ENCODE measurements around the gene SEPTIN12. TPM values are rescaled to one million over a fixed set of nuclear protein-coding genes. Genes with fewer than 3 reads are reported as not detected.
"Not testable (repeated sequence)": the region's sequence is repeated elsewhere in the genome, so short reads cannot be mapped to it uniquely, and the experiment has no call there.

The SEPTIN12 gene
- total RNA-seq, 2 experiments from 2014 or later = not detected

- DNase-seq = no peak
- CTCF ChIA-PET = no interaction called here
- H3K27ac Mint-ChIP-seq = no peak overlapping the region
- peaks cover 5% of the 10 kb centered on the region for H3K36me3 Mint-ChIP-seq (ENCODE audit: low read depth)
- POLR2A ChIA-PET = interaction anchor here (0.7 kb wide), 1 partner anchor 210 kb away, joined by 4 read pairs; no protein-coding TSS in a partner anchor
- no peak for ATAC-seq
- H3K4me3 Mint-ChIP-seq = no peak overlapping the region
- H3K27me3 Mint-ChIP-seq = no peaks in the 10 kb centered on the region
- no peaks in the 10 kb centered on the region for H3K9me3 Mint-ChIP-seq (ENCODE audit: low read depth)
- intact Hi-C loops (cut with DNase I, micrococcal nuclease) = no loop called here
- no peaks in the 10 kb centered on the region for H3K4me1 Mint-ChIP-seq
Observed at GRCh38 chr16:4748682-4749411, 39.3 kb downstream of the SEPTIN12 start.

- POLR2A ChIA-PET = interaction anchor here (0.7 kb wide), 1 partner anchor 209 kb away, joined by 4 read pairs; no protein-coding TSS in a partner anchor
- H3K9me3 Mint-ChIP-seq (ENCODE audit: low read depth) = no peaks in the 10 kb centered on the region
- CTCF ChIA-PET = no interaction called here
- ATAC-seq (no peak), DNase-seq (no peak)
- H3K27me3 Mint-ChIP-seq = no peaks in the 10 kb centered on the region
- H3K36me3 Mint-ChIP-seq (ENCODE audit: low read depth) = peaks cover 5% of the 10 kb centered on the region
- peak overlapping the region; percentile 13 for H3K27ac Mint-ChIP-seq
- intact Hi-C loops (cut with DNase I, micrococcal nuclease) = no loop called here
- H3K4me1 Mint-ChIP-seq = peaks cover 6% of the 10 kb centered on the region
- no peak overlapping the region for H3K4me3 Mint-ChIP-seq
Observed at GRCh38 chr16:4747906-4748681, 40.1 kb downstream of the SEPTIN12 start.

- Mint-ChIP-seq H3K9me3 (ENCODE audit: low read depth) (no peaks in the 10 kb centered on the region), H3K4me3 (no peak overlapping the region), H3K27me3 (no peaks in the 10 kb centered on the region), H3K27ac (no peak overlapping the region), H3K4me1 (peaks cover 6% of the 10 kb centered on the region), H3K36me3 (ENCODE audit: low read depth) (peaks cover 5% of the 10 kb centered on the region)
- POLR2A ChIA-PET = interaction anchor here (0.5 kb wide), 1 partner anchor 180 kb away, joined by 4 read pairs; no protein-coding TSS in a partner anchor
- CTCF ChIA-PET = no interaction called here
- intact Hi-C loops (cut with DNase I, micrococcal nuclease) = no loop called here
- ATAC-seq (no peak), DNase-seq (no peak)
Observed at GRCh38 chr16:4746991-4747574, 41.1 kb downstream of the SEPTIN12 start.

- H3K27ac Mint-ChIP-seq = no peak overlapping the region
- POLR2A ChIA-PET = no interaction called here
Observed at GRCh38 chr16:4746215-4746614, 41.9 kb downstream of the SEPTIN12 start.

GRCh38 chr16:4745274-4745569, 42.9 kb downstream of the SEPTIN12 start:
- no peak overlapping the region for H3K4me3 Mint-ChIP-seq
- intact Hi-C loops (cut with DNase I, micrococcal nuclease) = no loop called here
- H3K27ac Mint-ChIP-seq = no peak overlapping the region
- H3K9me3 Mint-ChIP-seq (ENCODE audit: low read depth) = no peaks in the 10 kb centered on the region
- DNase-seq (no peak), ATAC-seq (no peak)
- H3K4me1 Mint-ChIP-seq = peaks cover 6% of the 10 kb centered on the region
- H3K27me3 Mint-ChIP-seq = no peaks in the 10 kb centered on the region
- no peaks in the 10 kb centered on the region for H3K36me3 Mint-ChIP-seq (ENCODE audit: low read depth)
- POLR2A ChIA-PET = no interaction called here
- CTCF ChIA-PET = no interaction called here

More at GRCh38 chr16:4746215-4746614, 41.9 kb downstream of the SEPTIN12 start:
- CTCF ChIA-PET = no interaction called here
- Mint-ChIP-seq H3K36me3 (ENCODE audit: low read depth) (peaks cover 2% of the 10 kb centered on the region), H3K4me1 (peaks cover 6% of the 10 kb centered on the region), H3K9me3 (ENCODE audit: low read depth) (no peaks in the 10 kb centered on the region), H3K27me3 (no peaks in the 10 kb centered on the region), H3K4me3 (no peak overlapping the region)
- intact Hi-C loops (cut with DNase I, micrococcal nuclease) = no loop called here
- DNase-seq (no peak), ATAC-seq (no peak)

- H3K36me3 Mint-ChIP-seq (ENCODE audit: low read depth) = no peaks in the 10 kb centered on the region
- intact Hi-C loops (cut with DNase I, micrococcal nuclease) = no loop called here
- no peaks in the 10 kb centered on the region for H3K27me3 Mint-ChIP-seq
Observed at GRCh38 chr16:4744555-4745273, 43.4 kb downstream of the SEPTIN12 start.

GRCh38 chr16:4743226-4743878, 44.8 kb downstream of the SEPTIN12 start:
- intact Hi-C loops (cut with DNase I, micrococcal nuclease) = no loop called here
- no peak overlapping the region for H3K4me3 Mint-ChIP-seq
- no peaks in the 10 kb centered on the region for H3K9me3 Mint-ChIP-seq (ENCODE audit: low read depth)
- H3K27me3 Mint-ChIP-seq = no peaks in the 10 kb centered on the region
- H3K36me3 Mint-ChIP-seq (ENCODE audit: low read depth) = no peaks in the 10 kb centered on the region
- peaks cover 6% of the 10 kb centered on the region for H3K4me1 Mint-ChIP-seq
- H3K27ac Mint-ChIP-seq = peak overlapping the region; percentile 47
- ChIA-PET CTCF (no interaction called here), POLR2A (no interaction called here)
- ATAC-seq = peak; percentile 16
- DNase-seq = no peak

More at GRCh38 chr16:4744555-4745273, 43.4 kb downstream of the SEPTIN12 start:
- Mint-ChIP-seq H3K9me3 (ENCODE audit: low read depth) (no peaks in the 10 kb centered on the region), H3K4me3 (no peak overlapping the region), H3K4me1 (peaks cover 6% of the 10 kb centered on the region), H3K27ac (no peak overlapping the region)
- ATAC-seq = no peak
- CTCF ChIA-PET = no interaction called here
- POLR2A ChIA-PET = no interaction called here
- DNase-seq = no peak

- H3K9me3 Mint-ChIP-seq (ENCODE audit: low read depth); H3K27me3 Mint-ChIP-seq; CTCF ChIA-PET; H3K4me3 Mint-ChIP-seq; ATAC-seq; DNase-seq; POLR2A ChIA-PET; H3K36me3 Mint-ChIP-seq (ENCODE audit: low read depth); intact Hi-C loops (cut with DNase I, micrococcal nuclease); H3K27ac Mint-ChIP-seq: not testable (repeated sequence)
- peaks cover 11% of the 10 kb centered on the region for H3K4me1 Mint-ChIP-seq
Observed at GRCh38 chr16:4738370-4738769, 49.8 kb downstream of the SEPTIN12 start.

- no peak for ATAC-seq
- H3K27me3 Mint-ChIP-seq = no peaks in the 10 kb centered on the region
- no peak for DNase-seq
- intact Hi-C loops (cut with DNase I, micrococcal nuclease) = no loop called here
- H3K4me3 Mint-ChIP-seq = no peak overlapping the region
- H3K4me1 Mint-ChIP-seq = peaks cover 13% of the 10 kb centered on the region
- no peaks in the 10 kb centered on the region for H3K36me3 Mint-ChIP-seq (ENCODE audit: low read depth)
- POLR2A ChIA-PET = no interaction called here
- H3K9me3 Mint-ChIP-seq (ENCODE audit: low read depth) = no peaks in the 10 kb centered on the region
- CTCF ChIA-PET = interaction anchor here (0.6 kb wide), 1 partner anchor 152 kb away, joined by 3 read pairs; no protein-coding TSS in a partner anchor
- no peak overlapping the region for H3K27ac Mint-ChIP-seq
Observed at GRCh38 chr16:4737545-4737944, 50.6 kb downstream of the SEPTIN12 start.

GRCh38 chr16:4736546-4736945, 51.6 kb downstream of the SEPTIN12 start:
- CTCF ChIA-PET = interaction anchor here (0.6 kb wide), 1 partner anchor 104 kb away, joined by 3 read pairs; no protein-coding TSS in a partner anchor
- intact Hi-C loops (cut with DNase I, micrococcal nuclease) = no loop called here
- no peaks in the 10 kb centered on the region for H3K9me3 Mint-ChIP-seq (ENCODE audit: low read depth)
- no peak for DNase-seq
- no peaks in the 10 kb centered on the region for H3K36me3 Mint-ChIP-seq (ENCODE audit: low read depth)
- peaks cover 13% of the 10 kb centered on the region for H3K4me1 Mint-ChIP-seq
- H3K4me3 Mint-ChIP-seq = no peak overlapping the region
- no peak overlapping the region for H3K27ac Mint-ChIP-seq
- no peak for ATAC-seq
- POLR2A ChIA-PET = no interaction called here
- no peaks in the 10 kb centered on the region for H3K27me3 Mint-ChIP-seq
